GM12865 (cell line): ENCODE data around the gene ABI3BP.

Experiments used
- DNase-seq: peaks from one replicate; pipeline ENCODE4 v3.0.0; 2010; ENCODE audit warnings: low read depth
- H3K4me3 ChIP-seq: 2 replicates; pipeline ENCODE4 v1.5.1; 2011; ENCODE audit warnings: mild to moderate bottlenecking, low read depth, low read length, control low read depth
- TF ChIP-seq, protein P1 (sequence below): IDR thresholded peaks from 2 replicates; pipeline ENCODE4 v1.5.1; 2011; ENCODE audit warnings: low read length, control low read depth, low read depth, inconsistent platforms; ENCODE audit not compliant: insufficient read depth; ENCODE audit errors: missing control alignments

The ABI3BP gene

DNA sequence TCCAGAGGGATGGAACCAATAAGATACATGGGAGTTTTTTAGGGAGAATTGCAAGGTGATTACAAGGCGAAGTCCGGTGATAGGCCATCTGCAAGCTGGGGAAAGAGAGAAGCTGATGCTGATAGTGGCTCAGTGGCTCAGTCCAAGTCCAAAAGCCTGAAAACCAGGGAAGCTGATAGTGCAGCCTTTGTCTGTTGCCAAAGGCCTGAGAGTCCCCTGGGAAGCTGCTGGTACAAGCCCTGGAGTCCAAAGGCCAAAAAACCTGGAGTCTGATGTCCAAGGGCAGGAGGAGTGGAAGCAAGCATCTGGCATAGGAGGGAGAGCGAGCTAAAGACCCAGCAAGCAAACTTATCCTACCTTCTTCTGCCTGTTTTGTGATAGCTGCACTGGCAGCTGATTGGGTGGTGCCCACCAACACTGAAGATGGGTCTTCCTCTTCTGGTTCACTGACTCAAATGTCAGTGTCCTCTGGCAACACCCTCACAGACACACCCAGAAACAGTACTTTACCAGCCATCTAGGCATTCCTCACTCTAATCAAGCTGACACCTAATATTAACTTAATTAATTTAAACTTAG lies 267.2 kb downstream of the ABI3BP start:
- DNase-seq = no peak
- TF ChIP-seq, protein P1, sequence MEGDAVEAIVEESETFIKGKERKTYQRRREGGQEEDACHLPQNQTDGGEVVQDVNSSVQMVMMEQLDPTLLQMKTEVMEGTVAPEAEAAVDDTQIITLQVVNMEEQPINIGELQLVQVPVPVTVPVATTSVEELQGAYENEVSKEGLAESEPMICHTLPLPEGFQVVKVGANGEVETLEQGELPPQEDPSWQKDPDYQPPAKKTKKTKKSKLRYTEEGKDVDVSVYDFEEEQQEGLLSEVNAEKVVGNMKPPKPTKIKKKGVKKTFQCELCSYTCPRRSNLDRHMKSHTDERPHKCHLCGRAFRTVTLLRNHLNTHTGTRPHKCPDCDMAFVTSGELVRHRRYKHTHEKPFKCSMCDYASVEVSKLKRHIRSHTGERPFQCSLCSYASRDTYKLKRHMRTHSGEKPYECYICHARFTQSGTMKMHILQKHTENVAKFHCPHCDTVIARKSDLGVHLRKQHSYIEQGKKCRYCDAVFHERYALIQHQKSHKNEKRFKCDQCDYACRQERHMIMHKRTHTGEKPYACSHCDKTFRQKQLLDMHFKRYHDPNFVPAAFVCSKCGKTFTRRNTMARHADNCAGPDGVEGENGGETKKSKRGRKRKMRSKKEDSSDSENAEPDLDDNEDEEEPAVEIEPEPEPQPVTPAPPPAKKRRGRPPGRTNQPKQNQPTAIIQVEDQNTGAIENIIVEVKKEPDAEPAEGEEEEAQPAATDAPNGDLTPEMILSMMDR = no peak
- no peak overlapping the region for H3K4me3 ChIP-seq

DNA sequence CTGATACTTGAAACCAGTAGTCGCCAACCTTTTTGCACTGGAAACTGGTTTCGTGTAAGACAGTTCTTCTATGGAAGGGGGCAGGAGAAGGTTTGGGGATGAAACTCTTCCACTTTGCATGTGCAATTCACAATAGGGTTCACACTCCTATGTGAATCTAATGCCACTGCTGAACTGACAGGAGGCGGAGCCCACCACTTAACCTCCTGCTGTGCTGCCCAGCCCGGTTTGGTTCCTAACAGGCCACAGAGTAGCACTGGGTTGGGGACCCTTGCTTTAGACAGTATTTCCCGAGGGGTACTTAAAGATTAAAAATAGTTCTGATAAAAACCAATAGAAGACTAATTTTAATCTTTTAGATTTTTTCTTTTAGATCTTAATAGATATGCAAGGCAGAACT lies 272.8 kb downstream of the ABI3BP start:
- DNase-seq = no peak
- no peak overlapping the region for H3K4me3 ChIP-seq
- TF ChIP-seq, protein P1 = no peak

DNA sequence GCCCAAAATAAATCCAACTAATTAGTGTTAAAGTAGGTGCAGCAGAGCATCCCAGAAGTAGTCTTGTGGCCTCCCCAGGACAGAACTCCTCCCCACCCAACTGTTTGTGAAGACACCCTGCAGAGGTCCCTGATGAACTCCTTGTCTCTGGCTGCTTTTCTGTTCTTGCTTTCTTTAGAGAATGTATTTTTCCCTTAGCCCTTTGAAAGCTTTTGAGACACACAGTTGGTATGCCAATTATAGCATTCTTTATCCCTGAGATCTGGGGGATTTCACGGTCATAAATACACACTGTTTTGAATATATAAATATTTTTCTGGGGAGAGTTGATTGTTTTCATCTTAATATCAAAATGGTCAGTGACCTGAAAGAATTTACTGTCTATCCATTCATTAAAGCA lies 274.1 kb downstream of the ABI3BP start:
- DNase-seq = no peak
- H3K4me3 ChIP-seq = no peak overlapping the region
- TF ChIP-seq, protein P1 = no peak

DNA sequence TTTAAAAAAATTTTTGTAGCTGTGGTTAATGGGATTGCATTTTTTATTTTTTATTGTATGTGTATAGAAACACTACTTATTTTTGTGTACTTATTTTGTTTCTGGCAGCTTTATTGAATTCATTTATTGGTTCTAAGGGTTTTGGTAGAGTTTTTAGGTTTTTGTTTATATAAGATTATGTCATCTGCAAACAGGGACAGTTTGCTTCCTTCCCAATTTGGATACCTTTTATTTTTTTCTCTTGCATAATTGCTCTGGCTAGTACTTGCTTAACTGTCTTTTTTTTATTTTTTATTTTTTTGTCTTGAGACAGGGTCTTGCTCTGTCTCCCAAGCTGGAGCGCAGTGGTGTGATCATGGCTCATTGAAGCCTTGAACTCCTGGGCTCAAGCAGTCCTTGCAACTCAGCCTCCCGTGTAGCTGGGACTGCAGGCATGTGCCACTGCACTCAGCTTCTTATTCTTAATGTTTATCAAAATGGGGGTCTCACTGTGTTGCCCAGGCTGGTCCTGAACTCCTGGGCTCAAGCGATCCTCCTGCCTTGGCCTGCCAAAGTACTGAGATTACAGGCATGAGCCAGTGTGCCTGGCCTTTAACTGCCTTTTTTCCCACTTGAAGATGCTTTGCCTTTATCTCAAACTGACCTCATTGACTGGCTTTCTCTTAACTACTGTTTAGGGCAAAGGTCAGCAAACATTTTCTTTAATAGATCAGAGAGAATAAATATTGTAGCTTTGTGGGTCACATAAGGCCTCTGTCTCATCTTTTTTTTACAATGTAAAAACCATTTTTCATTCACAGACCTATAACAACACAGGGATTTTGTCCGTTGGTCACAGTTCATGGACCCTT lies 275.4 kb downstream of the ABI3BP start:
- TF ChIP-seq, protein P1 = no peak
- DNase-seq = no peak
- H3K4me3 ChIP-seq = no peak overlapping the region

DNA sequence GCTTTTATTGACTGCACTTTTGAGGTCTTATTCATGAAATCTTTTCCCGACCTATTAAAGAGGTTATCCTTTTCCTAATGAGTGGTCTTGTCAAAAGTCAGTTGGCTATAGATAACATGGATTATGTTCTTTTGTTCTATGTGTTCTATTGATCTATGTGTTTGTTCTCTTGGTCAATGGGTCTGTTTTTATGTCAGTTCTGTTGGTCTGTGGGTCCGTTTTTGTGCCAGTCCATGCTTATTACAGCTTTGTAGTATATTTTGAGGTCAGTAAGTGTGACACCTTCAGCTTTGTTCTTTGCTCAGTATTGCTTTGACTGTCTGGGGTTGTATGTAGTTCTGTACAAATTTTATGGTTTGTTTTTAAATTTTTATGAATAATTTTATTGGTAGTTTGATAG lies 276.2 kb downstream of the ABI3BP start:
- TF ChIP-seq, protein P1 = no peak
- no peak overlapping the region for H3K4me3 ChIP-seq
- no peak for DNase-seq

DNA sequence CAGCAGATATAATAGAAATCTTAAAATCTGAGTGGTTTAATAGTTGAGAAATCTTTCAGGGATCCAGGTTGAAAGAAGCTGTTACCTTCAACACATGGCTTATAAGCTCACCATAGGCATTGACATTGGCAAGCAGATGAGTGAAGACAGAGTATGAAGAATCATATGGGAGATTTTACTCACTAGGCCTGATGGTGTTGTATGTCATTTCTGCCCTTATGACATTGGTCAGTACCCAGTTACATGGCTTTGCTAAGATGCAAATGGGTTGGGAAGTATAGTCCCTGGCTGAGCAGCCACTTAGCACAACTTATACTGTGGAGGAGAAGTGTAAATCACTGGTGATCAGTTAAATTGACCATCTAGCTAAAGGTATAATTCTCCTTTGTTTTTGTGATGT lies 278.0 kb downstream of the ABI3BP start:
- H3K4me3 ChIP-seq = no peak overlapping the region
- TF ChIP-seq, protein P1 = no peak
- DNase-seq = no peak
